NCI-H2227 (cell line): ENCODE data around the gene SIPA1L3.
A peak's percentile ranks its signal among the peaks of the same experiment; 100 is the strongest.
"Not testable (repeated sequence)": the region's sequence is repeated elsewhere in the genome, so short reads cannot be mapped to it uniquely, and the experiment has no call there.

ENCODE experiments used
- DNase-seq: peaks from one replicate; lab custom pipeline; 2025; ENCODE audit not compliant: unreplicated experiment; lab: John Stamatoyannopoulos, UW

Gene SIPA1L3, protein sequence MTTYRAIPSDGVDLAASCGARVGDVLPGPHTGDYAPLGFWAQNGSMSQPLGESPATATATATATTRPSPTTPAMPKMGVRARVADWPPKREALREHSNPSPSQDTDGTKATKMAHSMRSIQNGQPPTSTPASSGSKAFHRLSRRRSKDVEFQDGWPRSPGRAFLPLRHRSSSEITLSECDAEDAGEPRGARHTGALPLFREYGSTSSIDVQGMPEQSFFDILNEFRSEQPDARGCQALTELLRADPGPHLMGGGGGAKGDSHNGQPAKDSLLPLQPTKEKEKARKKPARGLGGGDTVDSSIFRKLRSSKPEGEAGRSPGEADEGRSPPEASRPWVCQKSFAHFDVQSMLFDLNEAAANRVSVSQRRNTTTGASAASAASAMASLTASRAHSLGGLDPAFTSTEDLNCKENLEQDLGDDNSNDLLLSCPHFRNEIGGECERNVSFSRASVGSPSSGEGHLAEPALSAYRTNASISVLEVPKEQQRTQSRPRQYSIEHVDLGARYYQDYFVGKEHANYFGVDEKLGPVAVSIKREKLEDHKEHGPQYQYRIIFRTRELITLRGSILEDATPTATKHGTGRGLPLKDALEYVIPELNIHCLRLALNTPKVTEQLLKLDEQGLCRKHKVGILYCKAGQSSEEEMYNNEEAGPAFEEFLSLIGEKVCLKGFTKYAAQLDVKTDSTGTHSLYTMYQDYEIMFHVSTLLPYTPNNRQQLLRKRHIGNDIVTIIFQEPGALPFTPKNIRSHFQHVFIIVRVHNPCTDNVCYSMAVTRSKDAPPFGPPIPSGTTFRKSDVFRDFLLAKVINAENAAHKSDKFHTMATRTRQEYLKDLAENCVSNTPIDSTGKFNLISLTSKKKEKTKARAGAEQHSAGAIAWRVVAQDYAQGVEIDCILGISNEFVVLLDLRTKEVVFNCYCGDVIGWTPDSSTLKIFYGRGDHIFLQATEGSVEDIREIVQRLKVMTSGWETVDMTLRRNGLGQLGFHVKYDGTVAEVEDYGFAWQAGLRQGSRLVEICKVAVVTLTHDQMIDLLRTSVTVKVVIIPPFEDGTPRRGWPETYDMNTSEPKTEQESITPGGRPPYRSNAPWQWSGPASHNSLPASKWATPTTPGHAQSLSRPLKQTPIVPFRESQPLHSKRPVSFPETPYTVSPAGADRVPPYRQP (N-terminal part only)

DNA sequence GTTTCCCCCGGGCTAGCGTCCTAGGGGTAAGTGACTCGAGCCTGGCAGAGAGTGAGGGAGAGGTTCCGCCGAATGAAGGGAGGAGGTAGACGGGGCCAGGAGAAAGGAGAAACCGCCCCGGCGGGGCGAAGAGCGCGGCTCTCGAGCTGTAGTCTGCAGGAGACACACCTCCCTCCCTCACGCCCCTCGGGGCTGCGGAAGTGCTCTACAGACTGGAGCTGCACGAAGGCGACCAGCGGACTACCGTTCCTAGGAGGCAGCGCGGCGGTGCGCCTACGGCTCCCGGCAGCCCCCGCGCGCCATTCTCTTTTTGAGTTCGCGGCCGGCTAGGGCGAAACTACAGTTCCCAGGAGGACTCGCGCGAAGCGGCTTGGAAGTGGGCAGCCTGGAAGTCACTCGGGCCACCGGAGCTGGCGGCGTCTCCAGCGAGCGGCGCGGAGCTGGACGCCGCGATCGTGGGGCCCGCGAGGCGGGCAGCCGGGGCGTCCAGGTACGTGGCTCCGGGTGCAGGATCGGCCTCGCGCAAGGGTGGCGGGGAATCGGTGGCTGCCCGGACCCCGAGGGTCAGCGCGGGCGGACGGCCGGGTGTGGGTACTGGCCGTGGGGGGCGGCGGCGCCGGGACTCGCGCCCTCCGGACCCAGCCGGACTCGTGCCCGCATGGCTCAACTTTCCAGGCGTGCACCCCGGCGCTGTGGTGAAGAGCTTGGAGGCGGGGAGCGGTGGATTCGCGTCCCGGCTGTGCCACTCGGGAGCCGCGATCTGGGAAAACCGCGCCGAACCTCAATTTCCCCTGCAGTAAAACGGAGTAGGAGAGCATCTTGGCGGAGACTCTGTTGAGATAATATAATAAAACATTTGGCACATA lies at the start of gene SIPA1L3:
Gene SIPA1L3, plus strand, starts transcription at position 340 of the 866 bp plus-strand sequence. CDS start 174,358 bp downstream, outside the sequence.
- peak; percentile 100 for DNase-seq

GRCh38 chr19:37864501-37864900 lies 42.5 kb upstream of the SIPA1L3 start:
- no peak for DNase-seq

- not testable (repeated sequence) for DNase-seq
These were observed 41.1 kb upstream of the SIPA1L3 start for GRCh38 chr19:37865930-37866329.

GRCh38 chr19:37867831-37868230 lies 39.2 kb upstream of the SIPA1L3 start:
- DNase-seq, result no peak

GRCh38 chr19:37869766-37870340 lies 37.2 kb upstream of the SIPA1L3 start:
- no peak for DNase-seq

DNA sequence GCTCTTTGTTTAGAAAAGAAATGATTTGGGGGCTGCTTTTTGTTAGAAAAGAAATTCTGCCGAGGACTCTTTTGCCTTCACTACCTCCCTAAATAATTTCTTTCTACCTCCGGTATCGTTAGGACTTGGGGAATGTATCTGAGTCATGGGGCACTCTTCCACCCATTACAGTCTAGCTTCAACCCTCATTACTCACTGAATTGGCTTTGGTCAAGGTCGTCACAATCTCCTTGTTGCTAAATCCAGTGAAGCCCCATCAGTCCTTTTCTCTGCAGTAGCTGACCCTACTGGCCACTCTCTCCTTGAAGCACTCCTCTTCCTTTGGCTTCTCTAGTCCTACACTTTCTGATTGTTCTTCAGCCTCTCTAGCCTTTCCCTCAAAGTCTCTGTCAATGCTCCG lies 34.6 kb upstream of the SIPA1L3 start:
- no peak for DNase-seq

DNA sequence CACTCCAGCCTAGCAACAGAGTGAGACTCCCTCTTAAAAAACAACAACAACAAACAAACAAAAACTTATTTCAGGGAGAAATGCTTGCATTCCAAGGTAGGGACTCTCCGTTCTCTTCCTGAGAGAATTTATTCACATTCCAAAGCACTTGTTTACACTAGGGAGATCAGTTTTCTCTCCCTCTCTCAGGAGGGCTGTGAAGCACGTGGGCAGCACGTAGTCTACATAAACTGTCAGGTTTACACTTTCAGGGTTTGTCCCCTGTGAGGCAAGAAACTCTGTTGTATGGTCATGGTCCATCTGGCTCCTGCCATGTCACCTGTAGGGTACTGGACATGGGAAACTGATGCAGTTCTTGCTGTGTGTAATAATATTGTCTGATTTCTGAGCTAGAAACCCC lies 32.2 kb upstream of the SIPA1L3 start:
- no peak for DNase-seq

GRCh38 chr19:37876032-37876431 lies 31.0 kb upstream of the SIPA1L3 start:
- no peak for DNase-seq

DNA sequence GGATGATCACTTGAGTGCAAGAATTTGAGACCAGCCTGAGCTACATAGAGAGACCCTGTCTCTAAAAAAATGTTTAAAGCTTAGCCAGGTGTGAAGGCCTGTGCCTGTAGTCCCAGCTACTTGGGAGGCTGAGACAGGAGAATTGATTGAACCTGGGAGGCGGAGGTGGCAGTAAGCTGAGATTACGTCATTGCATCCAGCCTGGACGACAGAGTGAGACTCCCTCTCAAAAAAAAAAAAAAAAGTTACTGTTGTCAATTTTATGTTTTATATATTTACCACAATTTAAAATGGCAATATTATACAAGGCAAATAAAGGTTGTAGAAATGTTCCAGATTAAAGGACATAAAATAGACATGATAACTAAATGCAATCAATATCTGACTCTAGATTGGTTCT lies 29.9 kb upstream of the SIPA1L3 start:
- DNase-seq, result no peak

- DNase-seq, result no peak
These were observed 21.6 kb upstream of the SIPA1L3 start for GRCh38 chr19:37885392-37885791.

DNA sequence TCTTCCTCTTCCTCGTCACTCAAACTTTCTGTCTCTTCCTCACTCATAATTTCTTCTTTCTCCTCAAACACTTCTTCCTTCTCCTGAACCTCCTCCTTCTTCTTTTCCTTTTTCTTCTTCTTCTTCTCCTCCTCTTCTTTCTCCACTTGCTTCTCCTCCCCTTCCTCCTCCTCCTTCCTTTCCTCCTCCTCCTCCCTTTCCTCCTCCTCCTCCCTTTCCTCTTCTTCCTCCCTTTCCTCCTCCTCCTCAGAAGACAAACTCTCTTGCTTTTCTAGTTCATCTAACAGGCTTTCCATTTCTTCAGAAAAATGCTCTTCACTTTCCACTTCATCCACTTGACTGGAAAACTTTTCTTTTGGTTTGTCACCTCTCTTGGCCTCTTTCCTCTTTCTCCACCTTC lies 20.4 kb upstream of the SIPA1L3 start:
- no peak for DNase-seq

- no peak for DNase-seq
These were observed 13.0 kb upstream of the SIPA1L3 start for GRCh38 chr19:37893845-37894575.

GRCh38 chr19:37896180-37896579 lies 10.8 kb upstream of the SIPA1L3 start:
- no peak for DNase-seq

DNA sequence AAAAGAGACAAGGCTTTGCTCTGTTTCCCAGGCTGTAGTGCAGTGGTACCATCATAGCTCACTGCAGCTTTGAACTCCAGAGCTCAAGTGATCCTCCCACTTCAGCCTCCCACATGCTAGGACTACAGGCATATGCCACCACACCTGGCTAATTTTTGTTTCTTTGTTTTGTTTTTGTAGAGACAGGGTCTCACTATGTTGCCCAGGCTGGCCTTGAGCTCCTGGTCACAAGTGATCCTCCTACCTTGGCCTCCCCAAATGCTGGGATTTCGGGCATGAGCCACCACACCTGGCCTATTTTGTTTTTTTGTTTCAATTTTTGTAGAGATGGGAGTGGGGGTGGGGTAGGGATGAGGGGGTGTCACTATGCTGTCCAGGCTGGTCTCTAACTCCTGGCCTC lies 7.6 kb upstream of the SIPA1L3 start:
- DNase-seq, result no peak

DNA sequence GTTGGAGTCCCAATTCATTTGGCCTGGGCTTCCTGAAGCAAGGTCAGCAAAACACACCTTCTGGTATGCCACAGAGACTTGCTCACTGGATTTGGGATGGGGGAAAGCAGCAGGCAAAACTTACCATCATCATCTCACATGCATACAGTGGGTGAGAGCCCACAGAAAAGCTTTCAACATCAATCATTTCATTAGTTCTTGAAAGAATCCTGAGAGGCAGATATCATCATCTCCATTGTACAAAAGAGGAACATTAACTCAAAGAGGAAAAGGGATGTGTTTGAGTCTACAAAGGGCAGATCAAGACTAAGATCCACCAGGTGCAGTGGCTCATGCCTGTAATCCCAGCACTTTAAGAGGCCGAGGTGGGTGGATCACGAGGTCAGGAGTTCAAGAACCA lies 7.0 kb upstream of the SIPA1L3 start:
- DNase-seq, result peak; percentile 57

DNA sequence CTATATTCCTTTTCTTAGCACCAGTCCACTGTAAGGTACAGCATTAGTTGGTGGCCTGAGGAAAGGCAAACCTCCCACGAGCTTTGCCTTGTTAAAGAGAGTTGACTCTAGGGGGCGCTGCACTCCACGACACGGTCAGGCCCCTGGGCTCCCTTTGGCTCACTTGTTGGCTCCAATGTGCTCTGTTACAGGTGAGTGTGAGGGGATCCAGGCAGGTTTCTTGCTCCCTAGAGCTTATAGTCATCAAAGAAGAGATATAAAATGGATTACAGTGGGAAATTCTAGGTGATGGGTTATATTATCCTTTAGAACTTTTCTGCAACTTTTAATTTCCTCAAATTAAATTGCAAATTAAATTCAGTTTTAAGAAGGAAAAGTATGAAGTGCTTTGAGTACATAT lies 4.3 kb upstream of the SIPA1L3 start:
- DNase-seq, result peak; percentile 99

DNA sequence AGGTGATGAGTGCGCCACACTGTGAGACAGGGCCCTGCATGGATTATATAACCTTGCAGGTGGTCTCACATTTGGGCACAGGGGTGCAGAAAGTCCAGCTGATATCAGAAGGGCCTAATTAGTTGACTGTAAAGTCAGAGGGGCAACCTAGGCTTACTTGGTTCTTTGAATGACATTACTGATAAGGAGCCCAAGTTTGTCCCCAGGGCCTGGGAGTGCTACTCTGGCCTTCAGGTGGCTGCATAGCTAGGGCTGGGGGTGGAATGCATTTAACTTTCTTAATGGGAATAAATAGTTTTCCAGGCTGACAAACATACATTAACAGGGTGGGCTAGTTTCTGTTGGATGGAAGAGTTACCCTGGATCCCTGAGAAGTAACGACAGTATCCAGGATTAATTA lies 3.9 kb upstream of the SIPA1L3 start:
- DNase-seq, result no peak

DNA sequence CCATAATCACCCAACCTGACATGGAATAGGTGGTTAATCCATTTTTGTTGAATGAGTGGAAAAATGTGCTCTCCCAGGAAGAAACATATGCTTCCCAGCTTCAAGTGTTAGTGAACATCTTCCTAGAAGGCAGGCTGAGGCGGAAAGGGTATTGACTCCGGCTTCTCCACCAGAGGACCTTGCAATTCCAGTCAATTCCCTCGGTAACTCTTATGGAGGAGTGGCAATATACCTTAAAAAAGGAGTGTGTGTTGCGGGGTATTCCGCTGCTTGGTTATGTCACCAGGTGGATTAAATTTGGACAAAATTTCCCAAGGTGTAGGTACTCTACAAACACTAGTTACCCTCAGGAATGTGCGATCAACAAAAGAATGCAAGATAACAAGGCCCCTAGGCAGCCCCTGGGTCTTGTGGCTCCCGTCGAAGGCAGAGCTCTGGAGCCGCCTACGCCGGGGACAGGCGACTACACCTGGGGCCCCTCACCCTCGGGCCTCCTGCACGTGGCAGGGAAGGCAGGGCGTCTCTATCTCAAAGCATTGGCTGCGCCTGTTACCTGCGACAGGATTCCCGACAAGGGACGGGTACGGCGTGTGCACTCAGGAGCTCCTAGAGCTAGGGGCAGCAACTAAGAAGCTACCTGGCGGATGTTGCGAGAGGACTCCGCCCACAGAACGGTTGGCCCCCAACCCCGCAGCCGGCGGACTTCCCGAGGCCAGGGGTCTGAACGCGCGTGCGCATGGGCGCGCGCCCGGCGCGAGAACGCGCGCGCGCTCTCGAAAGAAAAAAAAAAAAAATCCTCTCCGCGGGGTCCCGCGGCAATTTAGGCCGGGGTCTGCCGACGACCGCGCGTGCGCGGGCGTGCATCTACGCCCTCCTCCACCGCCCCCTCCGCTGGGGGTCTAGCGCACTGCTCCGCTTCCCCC lies 801 bp upstream of the SIPA1L3 start, which contains the start of gene WDR87:
Gene WDR87, minus strand, starts transcription at position 649 of the 923 bp plus-strand sequence. CDS start 8,355 bp downstream, outside the sequence.
- DNase-seq, result peak; percentile 100
